ENCODE results near the gene KAT7.
"Not testable (repeated sequence)": the region's sequence is repeated elsewhere in the genome, so short reads cannot be mapped to it uniquely, and the experiment has no call there.

KAT7 gene

DNA sequence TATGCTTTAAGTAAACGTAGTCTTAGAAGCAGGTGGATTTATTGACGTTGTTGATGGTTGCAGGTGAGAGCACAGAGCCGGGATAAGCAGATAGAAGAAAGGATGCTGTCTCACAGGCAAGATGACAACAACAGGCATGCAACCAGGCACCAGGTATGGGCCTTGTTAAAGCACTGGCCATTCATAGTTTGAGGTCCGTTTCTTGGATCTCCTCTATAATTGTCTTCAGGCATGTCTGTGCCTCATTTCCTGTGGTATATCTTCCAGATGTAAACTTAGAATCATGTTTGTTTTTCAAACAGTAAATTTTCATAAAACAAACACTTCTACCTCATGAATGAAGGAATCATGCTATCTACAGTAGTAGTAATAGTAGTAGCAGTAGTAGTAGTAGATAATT lies 20.6 kb downstream of the KAT7 start:
- no peak overlapping the region for H3K4me3 ChIP-seq (ENCODE audit: low read length)
- TF ChIP-seq ZNF274 (IDR thresholded peaks at IDR 0.05; ENCODE audit: low read depth, low read length), result no peak

DNA sequence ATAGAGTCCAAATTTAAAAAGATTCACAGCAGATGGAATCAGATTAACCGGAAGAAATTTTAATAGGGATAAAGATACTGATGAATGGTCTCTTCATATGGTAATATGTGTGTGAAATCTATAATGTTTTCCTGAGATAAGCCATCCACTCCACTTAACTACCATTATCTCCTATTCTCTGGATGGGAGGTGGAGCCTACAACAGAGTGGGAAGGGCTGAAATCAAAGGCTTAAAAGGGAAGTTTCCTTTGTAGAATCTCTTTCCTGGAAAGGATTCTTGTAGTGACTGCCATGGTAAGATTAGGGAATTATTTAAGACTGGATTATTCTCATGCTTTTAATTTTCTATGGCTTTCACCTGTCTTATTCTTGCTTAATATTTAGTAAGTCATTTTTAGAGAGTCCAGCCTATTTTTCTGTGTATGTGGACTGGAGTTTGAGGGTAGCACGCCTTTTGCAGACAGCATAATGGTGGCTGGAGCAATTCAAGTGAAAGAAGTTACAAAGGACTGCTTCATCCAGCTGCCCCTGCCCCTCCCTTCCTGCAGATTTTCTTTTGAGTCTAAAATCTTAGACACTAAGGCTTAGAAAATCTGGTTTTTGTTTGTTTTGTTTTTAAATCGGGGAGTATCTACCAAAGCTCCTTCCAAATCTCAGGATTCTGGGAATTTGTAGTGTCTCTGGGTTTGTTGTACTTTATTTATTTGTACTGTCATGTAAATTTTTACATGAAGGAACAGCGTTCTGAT lies 26.5 kb downstream of the KAT7 start:
- no peak overlapping the region for H3K4me3 ChIP-seq (ENCODE audit: low read length)
- no peak for TF ChIP-seq ZNF274 (IDR thresholded peaks at IDR 0.05; ENCODE audit: low read depth, low read length)

DNA sequence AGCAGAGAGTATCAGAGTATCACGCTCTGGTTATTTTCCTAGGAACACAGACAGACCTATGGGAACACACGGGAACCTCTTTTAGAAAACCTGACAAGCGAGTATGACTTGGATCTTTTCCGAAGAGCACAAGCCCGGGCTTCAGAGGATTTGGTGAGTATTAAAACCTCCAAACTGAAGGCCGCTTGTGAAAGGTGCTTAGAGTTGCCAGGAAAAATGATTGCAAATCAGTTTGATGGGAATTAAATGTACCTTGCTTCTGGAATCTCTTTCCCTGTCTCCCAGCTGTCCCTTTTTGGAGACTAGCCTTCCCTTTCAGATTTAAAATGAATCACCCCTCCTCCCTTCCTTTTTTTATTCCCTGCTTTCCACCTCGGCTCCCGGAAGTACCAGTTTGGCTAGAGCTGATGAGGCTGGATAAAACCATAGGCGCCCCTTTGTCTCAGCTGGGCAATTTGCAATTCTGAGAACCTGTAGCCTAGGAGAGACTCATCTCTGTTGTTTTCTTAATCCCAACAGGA lies 27.3 kb downstream of the KAT7 start:
- no peak overlapping the region for H3K4me3 ChIP-seq (ENCODE audit: low read length)
- TF ChIP-seq ZNF274 (IDR thresholded peaks at IDR 0.05; ENCODE audit: low read depth, low read length), result no peak

DNA sequence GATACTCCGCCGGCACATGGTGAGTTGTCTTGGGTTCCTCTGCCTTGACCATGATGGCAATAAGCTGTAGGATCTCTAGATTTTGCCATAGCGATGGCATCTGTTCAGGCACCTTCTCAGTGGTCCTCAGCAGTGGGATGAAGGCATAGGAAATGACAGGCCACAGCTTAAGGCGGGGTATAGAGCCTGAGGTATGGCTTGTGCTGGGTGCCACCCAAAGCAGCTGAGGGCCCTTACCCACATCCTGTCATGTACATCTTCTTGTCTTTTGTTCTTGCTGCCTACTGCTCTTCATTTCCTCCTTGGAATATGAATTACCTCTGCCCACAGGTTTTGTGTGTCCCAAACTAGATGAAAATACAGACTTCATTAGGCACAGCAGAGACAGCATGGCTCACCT lies 29.5 kb downstream of the KAT7 start:
- no peak overlapping the region for H3K4me3 ChIP-seq (ENCODE audit: low read length)
- no peak for TF ChIP-seq ZNF274 (IDR thresholded peaks at IDR 0.05; ENCODE audit: low read depth, low read length)

DNA sequence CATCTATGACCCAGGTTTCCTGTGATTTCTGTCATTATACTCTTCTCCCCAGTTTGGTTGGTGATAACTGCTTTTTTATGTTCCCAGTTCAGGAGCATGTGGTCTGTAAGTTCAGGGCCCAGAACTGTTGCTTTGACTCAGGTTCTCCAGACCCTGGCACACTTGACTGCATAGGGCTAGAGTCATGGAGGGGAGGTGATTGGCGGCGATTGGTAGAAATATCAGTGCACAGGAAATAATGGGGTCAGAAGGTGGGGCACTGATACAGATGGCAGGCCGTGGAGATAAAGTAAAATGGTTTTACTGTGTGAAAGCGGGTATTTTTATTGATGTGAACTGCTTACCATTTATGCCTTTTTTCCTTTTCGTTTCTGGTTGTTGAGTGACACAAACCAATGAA lies 30.7 kb downstream of the KAT7 start:
- no peak for TF ChIP-seq ZNF274 (IDR thresholded peaks at IDR 0.05; ENCODE audit: low read depth, low read length)
- no peak overlapping the region for H3K4me3 ChIP-seq (ENCODE audit: low read length)

DNA sequence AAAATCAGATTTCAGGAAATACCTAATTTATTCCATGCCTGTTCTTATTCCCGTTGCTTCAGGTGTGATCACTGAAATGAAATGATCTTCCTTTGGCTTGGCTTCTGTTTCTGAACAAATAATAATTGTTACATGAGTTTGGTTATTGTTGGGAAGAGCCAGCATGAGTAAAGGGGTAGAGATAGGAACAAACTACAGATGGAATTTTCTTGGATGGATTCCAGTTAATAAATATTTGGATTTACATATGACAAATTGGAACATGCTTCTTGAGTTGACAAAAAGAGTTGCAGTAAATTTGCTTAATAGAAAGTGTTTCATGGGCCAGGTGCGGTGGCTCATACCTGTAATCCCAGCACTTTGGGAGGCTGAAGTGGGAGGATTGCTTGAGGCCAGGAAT lies 31.2 kb downstream of the KAT7 start:
- H3K4me3 ChIP-seq (ENCODE audit: low read length), result no peak overlapping the region
- TF ChIP-seq ZNF274 (IDR thresholded peaks at IDR 0.05; ENCODE audit: low read depth, low read length), result no peak

DNA sequence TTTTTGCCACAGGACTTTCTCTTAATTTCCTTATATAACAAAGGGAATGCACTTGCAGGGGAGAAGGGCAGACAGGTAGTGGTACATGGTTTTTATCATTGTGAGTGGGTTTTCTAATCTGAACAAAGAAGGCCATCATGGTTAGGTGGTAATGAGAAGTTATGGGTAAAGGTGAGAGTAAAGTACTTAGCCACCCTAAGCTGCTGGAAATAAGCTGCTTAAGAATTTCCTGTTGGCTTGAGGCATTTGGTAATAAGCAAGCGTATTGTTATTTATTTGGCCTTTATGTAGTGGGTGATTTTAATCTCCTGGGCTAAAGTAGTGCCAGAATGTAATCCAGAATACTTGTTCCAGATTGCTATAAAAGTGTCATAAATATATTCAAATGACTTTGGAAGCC lies 32.3 kb downstream of the KAT7 start:
- no peak for TF ChIP-seq ZNF274 (IDR thresholded peaks at IDR 0.05; ENCODE audit: low read depth, low read length)
- H3K4me3 ChIP-seq (ENCODE audit: low read length), result no peak overlapping the region

DNA sequence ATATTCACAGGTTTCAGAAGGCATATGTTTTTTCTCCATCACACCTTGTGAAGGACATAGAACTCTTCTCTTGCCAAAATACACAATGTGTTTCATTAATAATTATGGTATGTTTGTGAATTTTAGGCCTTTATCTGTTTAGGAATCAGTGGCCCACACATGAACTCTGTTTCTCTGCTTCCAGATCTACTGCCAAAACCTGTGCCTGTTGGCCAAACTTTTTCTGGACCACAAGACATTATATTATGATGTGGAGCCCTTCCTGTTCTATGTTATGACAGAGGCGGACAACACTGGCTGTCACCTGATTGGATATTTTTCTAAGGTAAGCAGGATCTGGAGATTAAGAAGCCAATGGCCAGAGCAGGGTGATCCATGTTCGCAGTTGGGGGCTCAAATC lies 33.0 kb downstream of the KAT7 start:
- no peak for TF ChIP-seq ZNF274 (IDR thresholded peaks at IDR 0.05; ENCODE audit: low read depth, low read length)
- no peak overlapping the region for H3K4me3 ChIP-seq (ENCODE audit: low read length)

DNA sequence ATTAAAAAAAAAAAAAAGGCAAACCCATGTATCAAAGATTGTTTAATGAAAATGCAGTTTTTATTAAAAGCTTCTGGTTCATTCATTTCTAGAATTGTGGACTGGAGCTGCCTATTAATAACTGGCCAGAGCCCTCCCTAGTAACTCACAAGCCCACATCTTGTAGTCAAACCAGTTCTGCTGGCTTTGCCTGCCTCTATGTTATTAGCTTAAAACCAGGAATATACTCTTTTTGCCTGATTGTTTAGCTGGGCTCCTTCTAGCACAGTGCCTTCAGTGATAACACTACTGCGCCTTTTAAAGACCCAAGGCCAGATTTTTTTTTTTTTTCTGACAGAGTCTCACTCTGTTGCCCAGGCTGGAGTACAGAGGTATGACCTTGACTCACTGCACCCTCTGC lies 33.4 kb downstream of the KAT7 start:
- no peak overlapping the region for H3K4me3 ChIP-seq (ENCODE audit: low read length)
- TF ChIP-seq ZNF274 (IDR thresholded peaks at IDR 0.05; ENCODE audit: low read depth, low read length), result no peak

DNA sequence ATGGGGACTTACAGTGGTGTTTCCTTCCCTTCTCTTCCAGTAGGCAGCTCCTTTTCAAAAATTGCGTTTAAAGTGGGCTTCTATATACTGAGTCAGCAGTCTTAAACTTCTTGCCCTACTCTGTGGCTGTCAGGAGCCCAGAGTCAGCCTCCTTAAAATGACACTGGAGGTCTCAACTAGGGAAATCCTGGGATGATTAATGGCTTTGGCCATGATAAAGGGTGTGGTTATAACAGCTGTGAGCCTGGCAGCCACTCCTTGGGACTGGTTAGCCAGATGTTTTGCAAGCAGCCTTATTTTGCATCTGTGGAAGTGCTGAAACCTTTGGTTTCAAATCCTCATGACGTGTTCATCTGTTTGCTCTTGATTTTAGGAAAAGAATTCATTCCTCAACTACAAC lies 34.3 kb downstream of the KAT7 start:
- no peak overlapping the region for H3K4me3 ChIP-seq (ENCODE audit: low read length)
- TF ChIP-seq ZNF274 (IDR thresholded peaks at IDR 0.05; ENCODE audit: low read depth, low read length), result no peak

DNA sequence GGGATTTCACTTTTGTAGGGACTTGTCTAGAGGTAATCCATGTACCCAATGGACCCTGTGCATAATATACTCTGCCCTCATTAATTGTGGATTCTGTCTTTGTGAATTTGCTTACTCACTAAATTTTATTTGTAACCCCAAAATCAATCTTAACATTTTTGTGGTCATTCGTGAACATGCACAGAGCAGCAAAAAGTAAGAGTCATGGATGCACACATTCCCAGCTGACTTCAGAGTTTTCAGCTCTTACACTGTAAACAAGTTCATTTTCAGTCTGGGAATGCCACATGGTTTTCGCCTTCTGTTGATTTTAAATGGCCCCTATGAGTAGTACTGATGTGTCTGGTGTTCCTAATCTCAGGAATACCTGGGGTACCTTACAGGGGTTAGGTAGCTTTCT lies 35.1 kb downstream of the KAT7 start:
- TF ChIP-seq ZNF274 (IDR thresholded peaks at IDR 0.05; ENCODE audit: low read depth, low read length), result no peak
- no peak overlapping the region for H3K4me3 ChIP-seq (ENCODE audit: low read length)

DNA sequence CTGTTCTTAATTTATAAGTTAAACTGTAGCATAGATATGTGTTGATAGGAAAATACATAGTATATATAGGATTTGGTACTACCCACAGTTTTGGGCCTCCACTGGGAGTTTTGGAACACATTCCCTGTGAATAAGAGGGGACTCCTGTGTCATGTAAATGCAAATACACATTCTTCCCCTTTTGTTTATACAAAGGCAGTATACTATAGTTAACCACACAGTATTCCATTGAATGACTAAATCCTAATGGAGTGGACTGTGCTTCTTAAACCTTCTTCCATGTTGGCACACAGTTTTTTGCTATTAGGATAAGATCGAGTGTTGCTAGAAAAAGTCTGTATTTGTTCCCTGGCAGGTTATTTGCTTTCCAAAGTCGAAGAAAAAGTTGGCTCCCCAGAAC lies 37.2 kb downstream of the KAT7 start:
- no peak for TF ChIP-seq ZNF274 (IDR thresholded peaks at IDR 0.05; ENCODE audit: low read depth, low read length)
- no peak overlapping the region for H3K4me3 ChIP-seq (ENCODE audit: low read length)

DNA sequence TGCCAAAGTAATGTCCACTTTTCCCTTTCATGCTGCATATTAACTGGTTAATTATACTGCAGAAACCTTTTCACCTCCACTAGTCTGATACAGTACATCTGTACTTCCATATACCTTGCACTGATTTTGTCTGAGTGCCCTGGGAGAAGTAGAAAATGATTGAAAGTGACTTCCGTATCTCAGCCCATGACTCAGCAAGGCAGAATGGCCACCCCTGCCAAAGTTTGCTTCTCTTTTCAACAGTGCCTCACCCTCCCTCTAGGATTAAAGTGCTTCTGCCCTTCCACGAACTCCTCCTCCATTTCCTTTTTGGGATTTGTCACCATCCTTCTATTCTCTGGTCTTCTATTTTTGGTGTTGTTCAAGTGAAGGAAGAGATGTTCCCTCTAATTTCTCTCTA lies 39.8 kb downstream of the KAT7 start:
- H3K4me3 ChIP-seq (ENCODE audit: low read length), result not testable (repeated sequence)

DNA sequence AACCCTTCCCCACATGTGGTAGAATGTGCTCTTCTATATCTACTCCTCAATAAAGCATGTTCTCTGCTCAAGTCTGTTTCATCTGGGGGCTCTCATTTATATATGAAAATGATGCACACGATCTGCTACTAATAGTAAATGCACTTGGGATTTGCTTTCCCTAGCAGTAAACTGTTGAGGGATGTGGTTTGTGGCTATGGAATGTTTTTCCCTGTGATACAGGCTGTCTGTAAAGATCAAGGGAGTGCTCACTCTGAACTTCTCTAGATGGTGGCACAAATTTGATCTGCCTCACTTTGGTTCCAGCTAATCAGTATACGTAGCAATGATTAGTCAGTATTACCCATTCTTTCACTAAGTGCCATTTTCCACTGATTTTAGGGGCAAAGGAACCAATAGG lies 40.5 kb downstream of the KAT7 start:
- no peak for TF ChIP-seq ZNF274 (IDR thresholded peaks at IDR 0.05; ENCODE audit: low read depth, low read length)
- H3K4me3 ChIP-seq (ENCODE audit: low read length), result no peak overlapping the region

DNA sequence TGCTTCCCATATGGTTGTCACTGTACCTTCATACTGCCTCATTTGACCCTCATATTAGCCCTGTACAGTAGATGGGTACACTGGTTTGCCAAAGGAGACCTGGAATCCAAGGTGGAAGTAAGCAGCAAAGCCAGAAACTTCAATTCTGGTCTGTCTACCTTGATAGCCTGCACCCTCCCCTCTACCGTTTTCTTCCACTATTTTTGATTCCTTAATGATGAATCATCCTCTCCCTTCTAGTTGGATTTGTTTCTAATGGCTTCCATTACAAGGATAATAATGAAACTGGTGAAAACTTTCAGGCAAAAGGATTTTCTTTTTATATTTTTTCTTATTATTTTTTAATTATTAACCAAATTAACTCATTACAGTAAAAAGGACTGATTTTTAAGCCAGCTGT lies 42.1 kb downstream of the KAT7 start:
- TF ChIP-seq ZNF274 (IDR thresholded peaks at IDR 0.05; ENCODE audit: low read depth, low read length), result no peak

More for the DNA sequence above, 42.1 kb downstream of the KAT7 start:
- no peak overlapping the region for H3K4me3 ChIP-seq (ENCODE audit: low read length)
